ENCODE measurements around the gene ZNF808.

- no peak for TF ChIP-seq CTCF (IDR thresholded peaks at IDR 0.05 in 4 of 5, conservative IDR thresholded peaks at IDR 0.05 in 1 of 5)
- TF ChIP-seq POLR2A (IDR thresholded peaks at IDR 0.05) = no peak
Measured at GRCh38 chr19:52492201-52492993, 35.1 kb upstream of the ZNF808 start.
